HG03460 (cell line): ENCODE data around the gene SNORC.
"Not testable (repeated sequence)": the region's sequence is repeated elsewhere in the genome, so short reads cannot be mapped to it uniquely, and the experiment has no call there.

Experiments
- ATAC-seq: cut with Tn5 transposase; IDR thresholded peaks from one replicate; pipeline ENCODE4 v1.9.1; 2021; ENCODE audit not compliant: unreplicated experiment

The SNORC gene

DNA sequence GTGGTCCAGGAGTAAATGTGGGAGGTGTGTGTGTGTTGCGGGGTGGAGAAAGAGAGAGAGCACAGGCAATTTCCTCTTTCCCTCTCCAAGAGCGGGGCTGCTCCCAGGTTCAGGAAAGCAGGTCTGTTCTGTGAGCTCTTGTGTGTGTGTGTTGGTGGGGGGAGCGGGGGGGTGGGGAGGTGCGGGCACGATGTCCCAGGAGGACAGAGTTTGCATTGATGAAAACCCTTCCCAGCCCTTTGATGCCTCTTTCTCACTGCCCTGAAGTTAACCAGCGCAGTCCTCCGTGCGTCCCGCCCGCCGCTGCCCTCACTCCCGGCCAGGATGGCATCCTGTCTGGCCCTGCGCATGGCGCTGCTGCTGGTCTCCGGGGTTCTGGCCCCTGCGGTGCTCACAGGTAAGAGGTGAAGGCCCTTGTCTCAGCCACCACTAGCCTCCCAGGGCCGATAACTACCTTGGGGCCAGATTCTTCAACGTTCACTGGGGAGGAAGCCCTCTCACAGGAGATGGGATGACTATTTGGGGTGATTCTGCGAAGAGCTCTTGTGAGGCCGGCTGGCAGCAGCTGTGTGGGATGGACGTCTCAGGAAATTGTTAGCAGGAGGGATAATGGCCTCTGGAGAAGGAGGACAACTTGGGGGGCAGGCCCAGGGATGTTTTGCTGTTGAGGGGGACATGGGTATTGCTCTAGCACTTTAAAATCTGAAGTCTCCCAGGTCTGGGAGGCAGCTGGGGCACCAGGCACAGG is at the start of gene SNORC:
SNORC (plus strand) TSS at position 247 of the 748 bp plus-strand sequence; CDS start at position 325, 78 bp downstream.
- ATAC-seq: no peak

DNA sequence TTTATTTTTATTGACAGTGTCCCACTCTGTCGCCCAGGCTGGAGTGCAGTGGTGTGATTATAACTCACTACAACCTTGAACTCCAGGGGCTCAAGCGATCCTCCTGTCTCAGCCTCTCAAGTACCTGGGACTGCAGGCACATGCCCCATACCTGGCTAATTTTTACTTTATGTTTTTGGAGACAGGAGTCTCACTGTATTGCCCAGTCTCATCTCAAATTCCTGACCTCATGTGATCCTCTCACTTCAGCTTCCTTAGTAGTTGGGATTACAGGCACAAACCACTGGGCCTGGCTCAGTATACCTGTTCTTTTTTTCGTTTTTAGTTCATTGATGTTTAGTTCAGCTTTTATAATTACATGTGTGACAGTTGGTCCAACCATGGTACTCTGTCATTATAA is 40.1 kb upstream of the SNORC start:
- no peak for ATAC-seq

DNA sequence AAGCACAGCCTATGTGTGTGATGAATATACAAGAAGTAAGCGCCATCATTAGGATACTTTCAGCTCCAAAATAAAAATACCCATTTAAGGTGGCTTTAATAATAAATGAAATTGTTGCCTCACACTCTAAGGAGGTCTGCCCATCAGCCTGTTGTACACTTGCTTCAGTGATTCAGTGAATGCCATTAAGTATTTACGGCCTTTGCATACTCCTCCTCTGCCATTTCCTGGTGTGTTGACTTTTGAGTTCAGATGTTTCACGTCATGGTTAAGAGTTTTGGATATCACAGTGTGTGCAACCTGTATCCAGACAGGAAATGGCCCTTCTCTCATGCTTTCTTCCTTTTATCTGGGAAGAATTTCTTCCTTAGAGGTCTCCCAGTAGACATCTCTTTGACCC is 38.6 kb upstream of the SNORC start:
- no peak for ATAC-seq

DNA sequence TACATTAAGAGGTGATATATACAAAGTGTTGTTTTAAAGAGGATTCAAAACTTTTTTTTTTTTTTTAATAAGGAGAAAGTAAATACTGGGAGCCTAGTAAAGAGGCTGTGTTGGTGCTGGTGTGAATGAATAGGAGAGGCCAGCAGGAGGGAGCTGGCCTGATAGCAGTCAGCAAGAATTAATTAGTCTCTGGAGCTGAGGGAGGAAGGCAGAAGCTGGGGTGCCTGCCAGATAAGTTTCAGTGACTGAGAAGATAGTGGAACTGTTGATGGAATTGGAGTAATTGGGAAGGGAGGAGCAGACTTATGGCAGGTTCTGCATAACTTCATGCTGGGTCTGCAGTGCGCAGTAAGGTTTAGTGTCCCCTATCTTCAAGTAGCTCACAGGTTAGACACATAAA is 36.2 kb upstream of the SNORC start:
- ATAC-seq: no peak

DNA sequence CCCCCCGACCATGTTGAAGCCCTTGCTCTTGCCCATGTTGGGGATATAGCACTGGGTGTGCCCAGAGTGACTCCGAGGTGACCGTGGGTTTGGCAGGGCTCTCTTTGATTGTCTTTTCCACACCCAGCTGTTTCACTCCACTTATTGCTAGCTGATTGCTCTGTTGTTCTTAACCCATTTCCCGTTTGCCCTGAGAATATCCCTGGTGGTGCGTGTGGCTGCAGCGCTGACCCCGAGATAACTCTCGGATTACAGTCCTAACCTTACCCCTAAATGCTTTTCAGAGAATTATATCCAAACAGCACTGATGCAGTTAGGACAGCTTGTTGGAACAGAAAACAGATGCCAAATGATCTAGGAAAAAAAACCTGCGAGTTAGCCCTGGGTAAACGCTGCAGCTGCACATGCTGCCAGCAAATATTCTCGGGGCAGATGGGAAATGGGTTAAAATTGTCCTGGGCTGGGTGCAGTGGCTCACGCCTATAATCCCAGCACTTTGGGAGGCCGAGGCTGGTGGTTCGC is 34.3 kb upstream of the SNORC start:
- no peak for ATAC-seq

DNA sequence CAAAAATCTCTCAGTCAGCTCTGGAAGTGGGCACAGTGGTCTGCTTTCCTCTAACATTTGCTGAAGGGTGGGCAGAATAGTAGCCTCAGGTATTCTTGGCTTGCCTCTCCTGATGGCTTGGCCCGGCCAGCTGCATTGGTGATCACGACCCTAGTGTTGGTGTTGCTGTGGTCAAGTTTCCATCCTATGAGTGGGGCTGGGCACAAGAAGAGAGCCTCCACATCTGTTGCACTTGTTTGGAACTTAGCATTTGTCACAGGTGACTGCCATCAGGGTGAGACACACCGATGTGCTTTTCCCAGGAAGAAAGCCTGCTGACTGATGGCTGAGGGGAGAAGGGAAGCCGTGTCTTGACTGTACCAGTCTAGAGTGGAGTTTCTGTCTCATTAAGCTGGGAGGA is 33.1 kb upstream of the SNORC start:
- no peak for ATAC-seq

DNA sequence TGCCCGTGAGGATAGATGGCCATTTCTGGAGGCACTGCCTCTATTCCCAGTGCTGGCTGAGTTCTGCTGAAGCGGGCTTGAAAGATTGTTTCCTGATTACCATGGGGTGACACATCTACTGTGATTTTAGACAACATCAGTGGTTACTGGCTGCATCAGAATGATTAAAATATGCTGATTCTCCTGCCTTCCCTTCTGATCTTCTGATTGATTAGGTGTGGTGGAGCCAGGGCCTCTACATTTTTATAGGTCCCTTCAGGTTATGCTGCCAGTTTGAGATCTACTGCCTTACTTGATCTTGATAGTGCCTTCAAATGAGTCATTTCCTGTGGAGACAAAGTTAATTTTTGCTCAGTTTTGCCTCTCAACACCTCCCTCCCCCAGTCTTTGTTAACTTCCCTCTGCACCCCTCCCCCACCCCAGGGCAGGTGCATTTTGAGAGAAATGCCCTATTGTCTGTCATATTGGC is 31.6 kb upstream of the SNORC start:
- ATAC-seq: peak; percentile 94

DNA sequence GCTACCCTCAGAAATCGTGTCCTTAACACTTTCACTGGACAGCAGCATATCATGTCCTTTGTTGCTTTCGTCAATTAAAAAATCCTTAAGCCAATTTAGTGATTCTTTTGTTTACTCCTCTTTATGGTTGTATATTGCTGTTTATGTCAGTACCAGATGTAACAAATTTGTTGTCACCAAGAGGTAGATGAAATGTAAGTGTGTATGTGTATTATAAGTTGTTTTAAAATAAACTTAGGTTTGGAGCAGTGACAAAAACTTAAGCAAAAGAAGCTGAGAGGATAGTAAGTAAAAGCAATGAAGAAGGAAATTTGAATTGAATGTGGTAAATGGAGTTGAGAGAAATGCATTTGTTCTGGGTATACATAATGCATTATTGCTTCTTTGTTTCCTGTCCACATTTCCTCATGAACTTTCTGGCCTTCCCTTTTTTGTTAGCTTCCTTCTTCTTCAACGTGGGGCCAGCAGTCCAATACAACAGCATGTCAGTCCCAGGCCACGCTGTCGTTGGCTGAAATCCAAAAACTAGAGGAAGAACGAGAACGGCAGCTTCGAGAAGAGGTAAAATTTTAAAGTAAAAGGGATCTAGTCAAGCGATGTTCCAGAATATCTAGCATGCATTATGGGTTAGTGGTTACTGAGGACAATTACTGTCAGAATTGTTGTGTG is 30.5 kb upstream of the SNORC start:
- ATAC-seq: no peak

DNA sequence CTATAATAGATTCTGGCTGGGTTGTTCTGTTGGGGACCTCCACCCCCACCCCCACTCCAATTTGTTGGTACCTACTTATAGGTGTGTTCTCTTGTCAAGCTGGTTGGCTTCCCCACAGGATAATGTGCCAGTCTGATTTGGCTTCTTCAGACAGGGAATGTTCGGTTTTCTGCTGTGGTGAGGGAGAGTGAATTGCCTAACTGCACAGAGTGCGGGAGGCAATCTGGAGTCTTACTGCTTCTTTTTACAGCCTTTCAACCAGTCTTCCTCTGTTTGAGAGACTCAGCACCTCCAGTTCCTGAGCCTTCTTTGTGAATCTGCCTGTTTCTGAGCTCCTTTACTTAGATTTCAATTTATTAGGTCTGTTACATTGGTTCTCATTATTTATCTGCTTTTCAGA is 27.4 kb upstream of the SNORC start:
- ATAC-seq: no peak

DNA sequence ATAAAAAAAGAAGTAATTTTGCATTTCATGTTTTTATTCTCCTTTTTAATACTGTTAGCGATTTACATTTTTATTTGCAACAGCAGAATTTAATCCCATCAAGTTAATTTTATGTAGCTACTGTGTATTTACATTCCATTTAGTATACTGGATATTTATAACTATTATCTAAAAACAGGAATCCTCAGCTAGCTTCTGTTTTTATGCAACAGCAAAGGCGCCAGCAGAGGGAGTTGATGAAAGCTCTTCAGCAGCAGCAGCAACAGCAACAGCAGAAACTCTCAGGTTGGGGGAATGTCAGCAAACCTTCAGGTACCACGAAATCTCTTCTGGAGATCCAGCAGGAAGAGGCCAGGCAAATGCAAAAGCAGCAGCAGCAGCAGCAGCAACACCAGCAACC is 26.2 kb upstream of the SNORC start:
- no peak for ATAC-seq

DNA sequence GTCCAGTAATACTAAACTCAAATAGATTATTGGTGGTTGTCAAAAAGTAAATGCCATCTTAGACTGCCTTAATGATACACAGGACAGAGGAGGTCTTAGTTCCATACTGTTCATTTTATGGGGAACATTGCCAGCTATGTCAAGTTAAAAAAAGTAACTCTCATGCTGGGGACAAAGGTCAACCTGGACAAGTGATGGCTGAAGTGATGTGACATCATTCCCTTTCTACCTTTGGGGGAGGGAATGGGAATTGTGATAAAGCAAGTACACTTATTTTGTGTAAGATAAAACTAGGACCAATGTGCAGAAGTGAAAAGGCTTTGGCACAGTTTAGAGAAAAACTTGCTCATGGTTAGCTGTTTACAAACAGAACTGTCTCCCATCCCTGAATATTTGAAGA is 24.0 kb upstream of the SNORC start:
- ATAC-seq: no peak

DNA sequence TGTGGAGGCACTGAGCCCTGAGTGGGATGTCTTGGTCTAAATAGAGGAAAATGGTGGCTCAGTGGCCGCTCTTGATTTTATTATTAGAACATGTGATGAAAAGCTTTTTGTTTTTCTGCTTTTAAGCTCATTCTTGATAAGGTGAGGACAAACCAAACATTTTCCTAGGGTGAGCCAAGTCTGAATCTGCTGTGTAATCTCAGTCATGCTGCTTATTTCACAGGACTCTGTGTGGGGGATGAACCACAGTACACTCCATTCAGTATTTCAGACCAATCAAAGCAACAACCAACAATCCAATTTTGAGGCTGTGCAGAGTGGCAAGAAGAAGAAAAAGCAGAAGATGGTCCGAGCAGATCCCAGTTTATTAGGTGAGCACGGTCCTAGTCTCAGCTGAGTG is 20.0 kb upstream of the SNORC start:
- ATAC-seq: no peak

DNA sequence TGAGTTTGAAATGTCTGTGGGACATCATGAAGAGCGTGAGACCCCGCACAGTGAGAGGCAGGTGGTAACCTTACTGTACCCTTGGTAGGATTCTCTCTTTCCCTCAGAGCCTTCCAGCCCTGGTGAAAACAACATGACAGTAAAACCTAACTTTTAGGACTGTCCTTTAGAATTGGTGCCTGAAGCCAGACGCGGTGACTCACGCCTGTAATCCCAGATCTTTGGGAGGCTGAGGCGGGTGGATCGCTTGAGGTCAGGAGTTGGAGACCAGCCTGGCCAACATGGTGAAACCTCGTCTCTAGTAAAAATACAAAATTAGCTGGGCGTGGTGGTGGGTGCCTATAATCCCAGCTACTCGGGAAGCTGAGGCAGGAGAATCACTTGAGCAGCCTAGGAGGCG is 18.0 kb upstream of the SNORC start:
- ATAC-seq: not testable (repeated sequence)

DNA sequence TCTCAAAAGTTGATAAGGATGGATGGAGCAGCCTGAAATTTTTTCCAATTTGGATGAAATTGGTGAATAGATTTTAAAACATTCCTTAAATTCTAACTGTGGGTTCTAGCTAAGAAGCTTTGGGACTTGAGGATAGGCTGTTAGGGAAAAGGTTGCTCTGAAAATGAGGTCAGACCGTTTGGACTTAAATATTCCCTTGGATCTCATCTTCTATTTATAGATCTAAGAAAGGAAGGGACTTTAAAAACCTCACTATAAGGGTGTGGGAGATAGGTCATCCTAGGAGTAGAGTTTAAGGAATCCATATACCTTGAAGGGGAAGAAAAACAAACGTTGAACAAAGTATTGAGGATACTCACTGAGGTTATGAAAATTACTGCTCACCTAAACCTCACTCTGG is 17.4 kb upstream of the SNORC start:
- no peak for ATAC-seq

DNA sequence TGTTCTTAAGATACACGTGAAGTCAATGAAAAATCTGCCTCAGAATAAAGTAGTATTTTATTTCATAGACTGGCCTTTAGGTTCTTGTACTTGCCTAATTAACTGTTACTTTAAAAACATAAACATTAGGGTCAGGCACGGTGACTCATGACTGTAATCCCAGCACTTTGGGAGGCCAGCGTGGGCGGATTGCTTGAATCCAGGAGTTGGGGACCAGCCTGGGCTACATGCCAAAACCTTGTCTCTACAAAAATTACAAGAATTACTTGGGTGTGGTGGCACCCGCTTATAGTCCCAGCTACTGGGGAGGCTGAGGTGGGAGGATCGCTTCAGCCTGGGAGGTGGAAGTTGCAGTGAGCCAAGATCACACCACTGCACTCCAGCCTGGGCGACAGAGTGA is 16.0 kb upstream of the SNORC start:
- no peak for ATAC-seq

DNA sequence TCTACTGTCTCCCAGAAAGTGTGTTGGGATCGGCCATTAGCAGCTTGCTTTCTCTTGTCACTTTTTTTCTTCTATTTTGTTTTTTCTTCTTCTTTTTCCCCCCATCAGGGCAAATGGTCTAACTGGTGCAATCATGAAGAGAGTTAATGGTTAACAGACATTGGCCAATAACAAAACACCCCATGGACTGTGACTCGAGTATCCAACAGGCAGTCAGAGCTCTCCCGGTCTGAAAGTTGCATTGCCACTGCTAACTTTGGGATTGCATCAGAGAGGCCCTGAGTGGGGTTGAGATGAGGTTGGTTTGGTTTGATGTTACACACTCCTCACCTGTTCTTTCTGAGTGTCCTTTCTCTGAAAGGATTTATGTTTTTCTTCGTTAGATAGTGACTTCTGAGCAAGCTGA is 12.9 kb upstream of the SNORC start:
- no peak for ATAC-seq

DNA sequence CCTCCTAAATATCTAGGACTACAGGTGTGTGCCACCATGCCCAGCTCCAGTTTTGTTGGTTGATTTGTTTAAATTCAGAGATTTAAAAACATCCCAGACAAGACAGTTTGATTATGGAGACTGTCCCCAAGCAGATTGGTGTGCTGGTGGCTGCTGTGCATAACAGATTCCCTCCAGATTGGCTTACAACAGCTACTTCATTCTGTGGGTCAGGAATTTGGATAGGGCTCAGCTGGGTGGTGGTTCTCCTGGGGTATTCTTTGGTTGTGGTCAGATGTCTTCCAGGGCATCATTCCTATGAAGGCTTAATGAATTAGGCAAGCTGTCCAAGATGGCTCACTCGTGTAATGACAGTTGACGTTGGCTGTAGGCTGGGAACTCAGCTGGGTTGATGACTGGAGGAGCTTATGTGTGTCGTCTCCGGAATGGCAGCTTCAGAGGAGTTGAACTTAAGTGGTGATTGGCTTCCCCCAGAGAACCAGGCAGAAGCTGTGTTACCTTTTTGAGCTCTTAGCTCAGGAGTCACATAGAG is 10.6 kb upstream of the SNORC start:
- no peak for ATAC-seq

DNA sequence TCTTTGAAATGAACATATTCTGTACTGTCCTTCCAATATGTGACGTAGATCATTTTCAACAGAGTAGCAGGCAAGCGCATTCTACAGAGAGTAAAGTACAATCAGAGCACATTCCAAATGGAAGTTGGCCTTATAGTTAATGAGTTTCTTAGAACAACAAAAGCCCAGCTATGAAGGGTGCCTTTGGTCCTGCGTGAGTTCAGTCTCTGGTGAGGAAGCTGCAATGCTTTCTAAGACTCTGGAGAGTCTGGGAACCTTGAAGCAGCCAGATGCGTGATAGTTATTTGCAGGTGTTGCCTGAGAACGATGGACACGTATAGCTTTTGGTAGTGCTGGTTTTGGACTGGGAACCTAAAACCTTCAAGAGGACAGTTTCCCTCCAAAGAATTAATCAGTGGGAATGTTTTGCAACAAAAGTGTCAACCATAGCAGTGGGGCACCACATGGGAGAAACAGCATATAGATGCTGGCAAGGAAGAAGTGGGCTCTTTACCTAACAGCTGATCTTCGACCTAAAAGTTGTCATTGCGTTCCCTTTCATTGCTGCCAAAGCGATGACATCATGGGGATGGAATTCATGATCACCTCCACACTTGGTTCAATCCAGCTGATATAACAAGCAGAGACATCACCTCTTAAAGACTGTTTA is 9.3 kb upstream of the SNORC start:
- no peak for ATAC-seq

DNA sequence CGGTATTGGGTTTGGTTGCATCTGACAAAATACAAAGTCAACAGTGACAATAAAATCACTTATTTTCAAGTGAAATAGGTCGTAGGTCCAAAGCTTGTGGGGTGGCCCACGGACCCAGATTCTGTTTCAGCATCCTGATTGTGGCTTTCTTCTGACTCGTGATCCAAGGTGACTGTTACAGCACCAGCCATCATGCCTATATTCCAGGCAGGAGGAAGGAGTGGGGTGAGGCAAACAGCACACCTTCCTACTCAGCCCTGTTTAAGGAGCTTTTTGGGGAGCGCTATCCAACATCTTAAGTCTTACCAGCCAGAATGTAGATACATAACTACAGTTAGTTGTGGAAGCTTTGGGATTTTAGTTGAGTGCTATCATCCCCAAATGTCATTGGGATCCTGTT is 8.7 kb upstream of the SNORC start:
- ATAC-seq: no peak

DNA sequence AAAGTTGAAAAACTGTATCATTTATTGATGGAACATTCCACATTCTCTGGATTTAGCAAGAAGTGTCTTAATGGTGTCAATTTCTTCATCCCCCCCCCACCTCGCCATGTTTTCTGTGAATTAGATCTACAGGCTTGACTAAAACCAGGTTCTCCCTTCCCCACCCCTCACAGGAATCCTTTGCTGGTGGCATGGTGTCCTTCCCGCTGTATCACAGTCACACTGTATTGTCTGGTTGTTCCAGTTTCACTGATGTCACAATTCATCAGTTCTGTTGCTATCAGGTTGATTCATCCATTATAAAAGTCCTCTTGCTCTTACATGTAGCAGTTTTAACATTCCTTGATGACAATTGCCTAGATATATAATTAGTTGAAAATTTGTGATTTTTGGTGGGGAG is 6.1 kb upstream of the SNORC start:
- no peak for ATAC-seq

DNA sequence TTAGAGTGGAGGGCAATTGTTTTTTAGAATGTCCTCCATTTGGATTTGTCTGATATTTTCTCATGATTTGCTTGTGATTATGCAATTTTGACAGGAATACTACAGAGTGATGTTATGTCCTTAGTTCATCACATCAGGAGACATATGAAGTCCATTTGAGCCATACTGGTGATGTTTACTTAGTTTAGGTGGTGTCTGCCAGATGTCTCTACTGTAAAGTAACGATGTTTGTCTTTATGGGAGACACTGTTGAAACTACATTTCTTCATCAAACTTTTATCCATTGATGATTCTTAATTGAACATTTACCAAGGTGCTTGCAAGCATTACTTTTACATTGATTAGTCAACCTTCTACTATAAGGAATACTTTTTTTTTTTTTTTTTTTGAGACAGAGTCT is 4.9 kb upstream of the SNORC start:
- ATAC-seq: no peak

DNA sequence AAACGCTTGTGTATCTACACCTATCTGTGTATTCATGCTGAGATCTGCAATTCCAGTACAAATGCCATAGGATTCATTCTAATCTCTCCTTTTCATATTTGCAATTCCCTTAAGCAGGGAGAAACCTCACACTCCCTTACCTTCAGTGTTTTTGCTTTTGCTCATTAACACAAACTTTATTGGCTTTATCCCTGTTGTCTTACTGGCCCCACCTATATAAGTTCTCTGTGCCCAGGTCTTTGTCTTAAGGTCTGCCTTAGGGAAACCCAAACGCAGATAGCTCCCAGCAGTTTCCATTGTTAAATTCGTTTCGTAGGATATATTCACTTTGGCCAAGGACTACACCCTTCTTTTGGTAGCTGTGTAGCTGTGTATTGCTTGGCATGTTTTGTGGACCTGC is 4.0 kb upstream of the SNORC start:
- ATAC-seq: no peak
